Activated CD4-positive, alpha-beta T cell treated with anti-CD3 and anti-CD28 coated beads, Interleukin-2, amount 50 U/mL, for 4 hours (primary cell): Measurements from ENCODE around the gene RARA.
"Not testable (repeated sequence)": the region's sequence is repeated elsewhere in the genome, so short reads cannot be mapped to it uniquely, and the experiment has no call there.

Source experiments
- DNase-seq, 2 experiments: peaks; one replicate each; pipeline ENCODE4 v3.0.0-alpha.2; 2020

Gene RARA

GRCh38 chr17:40382251-40382650 lies 73.3 kb downstream of the RARA start:
- DNase-seq: no peak

GRCh38 chr17:40386555-40386954 lies 77.6 kb downstream of the RARA start:
- not testable (repeated sequence) for DNase-seq

GRCh38 chr17:40399185-40399584 lies 90.2 kb downstream of the RARA start:
- DNase-seq: no peak

- DNase-seq: no peak
Measured at GRCh38 chr17:40402668-40403067, 93.7 kb downstream of the RARA start.

- no peak for DNase-seq
Measured at GRCh38 chr17:40404003-40404402, 95.0 kb downstream of the RARA start.
